T-cell (primary cell): ENCODE results near the gene KANSL1. TPM values are rescaled to one million over a fixed set of nuclear protein-coding genes. Genes with fewer than 3 reads are reported as not detected.
A peak's percentile ranks its signal among the peaks of the same experiment; 100 is the strongest.

Source experiments
- ATAC-seq, 4 experiments: fragments of 200-7000 bp in 3 of 4; fragments of 150-1000 bp in 1 of 4; cut with Tn5 transposase; replicated peaks in 1 of 4; 1 replicate in 3 of 4; 2 replicates in 1 of 4; pipeline ENCODE4 v1.10.0; 2021; ENCODE audit warnings: moderate library complexity in 3 of 4, mild to moderate bottlenecking in 2 of 4, moderate number of reproducible peaks in 1 of 4
- CTCF ChIA-PET, 2 donors: fragments of 300-600 bp; sonication (Branson Sonifier 250); formaldehyde crosslinking; loops; one replicate each; lab custom pipeline; 2022; ENCODE audit warnings: antibody characterized with exemption in 2 of 2; lab: Charles Lee
- POLR2A ChIA-PET, 2 donors: fragments of 300-600 bp; sonication (Branson Sonifier 250); formaldehyde crosslinking; loops; one replicate each; lab custom pipeline; 2022; ENCODE audit warnings: antibody characterized with exemption in 2 of 2; lab: Charles Lee
- DNase-seq, 35 experiments: peaks; one replicate each; pipeline versions ENCODE4 v3.0.0 to v3.0.0-alpha.2; 2013 to 2023
- H3K27ac ChIP-seq: one replicate; pipeline ENCODE4 v1.5.1; 2013; ENCODE audit warnings: low read length
- H3K27me3 ChIP-seq, 2 experiments: replicated peaks in 1 of 2; 1 replicate in 1 of 2; 2 replicates in 1 of 2; pipeline versions ENCODE4 v1.6.1 to v1.7.0; 2013; ENCODE audit warnings: low read length in 1 of 2, mixed read lengths in 1 of 2; ENCODE audit not compliant: control insufficient read depth in 2 of 2, insufficient read depth in 2 of 2; ENCODE audit errors: extremely low read depth in 1 of 2
- H3K36me3 ChIP-seq, 2 donors: 1 replicate in 1 of 2; 2 replicates in 1 of 2; pipeline versions ENCODE4 v1.6.1 to v1.7.0; 2013; ENCODE audit warnings: low read length in 1 of 2; ENCODE audit not compliant: control insufficient read depth in 2 of 2, insufficient read depth in 1 of 2; ENCODE audit errors: extremely low read depth in 1 of 2
- H3K4me1 ChIP-seq, 2 experiments: 1 replicate in 1 of 2; 2 replicates in 1 of 2; pipeline versions ENCODE4 v1.6.1 to v1.7.0; 2013; ENCODE audit warnings: low read length in 2 of 2, mixed read lengths in 1 of 2; ENCODE audit not compliant: insufficient read depth in 2 of 2, control insufficient read depth in 1 of 2; ENCODE audit errors: extremely low read depth in 1 of 2
- H3K4me3 ChIP-seq, 2 donors: 1 replicate in 1 of 2; 2 replicates in 1 of 2; pipeline versions ENCODE4 v1.5.1 to v1.7.0; 2013; ENCODE audit warnings: mild to moderate bottlenecking in 2 of 2, low read length in 1 of 2, moderate library complexity in 1 of 2; ENCODE audit not compliant: control insufficient read depth in 1 of 2; ENCODE audit errors: extremely low read depth in 1 of 2
- H3K9me3 ChIP-seq: 2 replicates; pipeline ENCODE4 v1.7.0; 2013
- H3K27ac Mint-ChIP-seq, 2 donors: one replicate each; pipeline ENCODE4 v1.8.0; 2020 to 2021; ENCODE audit warnings: mild to moderate bottlenecking in 2 of 2, mixed read lengths in 2 of 2
- H3K27me3 Mint-ChIP-seq, 2 donors: one replicate each; pipeline ENCODE4 v1.8.0; 2021 to 2022; ENCODE audit warnings: mixed read lengths in 2 of 2
- H3K36me3 Mint-ChIP-seq: one replicate; pipeline ENCODE4 v1.8.0; 2021; ENCODE audit warnings: mixed read lengths
- H3K4me1 Mint-ChIP-seq, 3 donors: one replicate each; pipeline ENCODE4 v1.8.0; 2020 to 2022; ENCODE audit warnings: mixed read lengths in 3 of 3, mild to moderate bottlenecking in 1 of 3
- H3K4me3 Mint-ChIP-seq, 3 donors: one replicate each; pipeline ENCODE4 v1.8.0; 2020 to 2022; ENCODE audit warnings: mild to moderate bottlenecking in 3 of 3, mixed read lengths in 3 of 3, moderate library complexity in 3 of 3
- H3K9me3 Mint-ChIP-seq, 3 donors: one replicate each; pipeline ENCODE4 v1.8.0; 2020 to 2022; ENCODE audit warnings: mixed read lengths in 3 of 3
- WGBS: methylation state at CpG from one replicate; pipeline ENCODE4 v1.1.5; 2013; ENCODE audit warnings: missing lambda C conversion rate; ENCODE audit not compliant: insufficient coverage; 5-methylcytosine and 5-hydroxymethylcytosine counted together
- total RNA-seq, 35 experiments: library from RNA in 6 of 35; stranded (reverse) in 6 of 35; fragments of 120-200 nt in 1 of 35; gene quantifications; one replicate each; pipeline versions ENCODE4 v1.2.1 to v1.2.4 and lab custom pipeline; 2013 to 2026

KANSL1 gene
- total RNA-seq, 5 donors from 2014 or later (not counting 1 experiment from before 2014, with no cell fraction given), result 113 to 301 (median 160) TPM

DNA sequence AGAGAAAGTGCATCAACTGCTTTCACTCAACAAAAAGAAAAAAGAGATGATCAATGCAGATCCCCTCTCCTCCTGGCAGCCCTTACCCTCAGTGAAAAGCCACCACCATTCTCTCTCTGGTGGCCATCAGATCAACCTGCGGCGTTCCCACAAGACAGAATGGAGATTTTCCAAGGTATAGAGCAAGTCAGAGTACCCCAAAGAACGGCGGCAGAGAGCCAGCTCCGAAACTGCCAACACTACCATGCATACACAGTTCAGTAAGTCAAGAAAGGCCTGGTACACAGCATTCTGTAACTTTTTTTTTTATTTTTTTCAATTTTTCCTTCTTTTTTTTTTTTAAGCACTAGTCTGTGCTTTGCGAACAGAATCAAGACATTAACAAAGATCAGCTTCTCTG lies 163.6 kb downstream of the KANSL1 start:
- peak overlapping the region; percentile 64 to 75 for H3K27ac Mint-ChIP-seq
- Histone ChIP-seq H3K4me1 (peaks cover 0 to 3% of the 10 kb centered on the region in 2 experiments), H3K36me3 (peaks cover 21 to 64% of the 10 kb centered on the region in 2 donors), H3K9me3 (no peaks in the 10 kb centered on the region), H3K4me3 (no peak overlapping the region), H3K27ac (no peak overlapping the region), H3K27me3 (no peaks in the 10 kb centered on the region)
- ATAC-seq (no peak), DNase-seq (no peak)
- peaks cover 53% of the 10 kb centered on the region for H3K36me3 Mint-ChIP-seq
- ChIA-PET POLR2A (interaction anchor here (0.6 to 0.7 kb wide), 3 partner anchors 14 to 981 kb away, joined by 3 to 6 read pairs (median 3); no protein-coding TSS in a partner anchor), CTCF (interaction anchor here in 1 of 2 donors (0.6 kb wide), 1 partner anchor 1250 kb away, joined by 3 read pairs; no protein-coding TSS in a partner anchor)
- H3K27me3 Mint-ChIP-seq, result no peaks in the 10 kb centered on the region
- peaks cover 10 to 32% (median 30%) of the 10 kb centered on the region in 3 donors for H3K4me1 Mint-ChIP-seq
- H3K4me3 Mint-ChIP-seq, result no peak overlapping the region
- WGBS, result 96% methylated on average over 5 of the region's 6 CpGs
- H3K9me3 Mint-ChIP-seq, result no peaks in the 10 kb centered on the region

DNA sequence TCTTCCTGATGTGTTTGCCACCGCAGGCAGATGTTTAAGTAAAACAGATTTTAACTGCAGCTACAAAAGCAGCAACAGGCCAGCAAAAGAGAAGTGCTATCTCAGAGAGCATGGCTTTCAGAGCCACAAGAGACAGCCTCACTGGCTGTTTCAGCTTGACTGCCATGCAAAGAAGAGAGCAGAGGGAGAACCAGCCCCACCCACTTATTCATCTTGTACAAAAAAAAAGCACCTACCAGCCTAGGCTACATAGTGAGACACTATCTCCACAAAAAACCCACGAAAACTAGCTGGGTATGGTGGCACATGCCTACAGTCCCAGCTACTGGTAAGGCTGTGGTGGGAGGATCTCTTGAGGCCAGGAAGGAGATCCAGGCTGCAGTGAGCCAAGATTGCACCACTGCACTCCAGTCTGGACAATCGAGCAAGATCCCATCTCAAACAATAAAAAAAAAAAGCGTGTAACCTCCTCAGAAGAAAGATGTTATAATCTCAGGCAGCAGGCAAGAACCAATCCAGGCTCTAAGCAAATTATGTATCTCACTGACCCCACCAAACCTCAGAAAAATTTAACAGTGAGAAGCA lies 164.2 kb downstream of the KANSL1 start:
- H3K27ac Mint-ChIP-seq, result peak overlapping the region; percentile 64 to 75
- H3K27me3 Mint-ChIP-seq, result no peaks in the 10 kb centered on the region
- H3K4me3 Mint-ChIP-seq, result no peak overlapping the region
- H3K9me3 Mint-ChIP-seq, result no peaks in the 10 kb centered on the region
- Histone ChIP-seq H3K4me1 (peaks cover 0 to 3% of the 10 kb centered on the region in 2 experiments), H3K27me3 (no peaks in the 10 kb centered on the region), H3K27ac (no peak overlapping the region), H3K4me3 (no peak overlapping the region), H3K36me3 (peaks cover 21 to 58% of the 10 kb centered on the region in 2 donors), H3K9me3 (no peaks in the 10 kb centered on the region)
- WGBS, result no CpG with 5 or more reads among the region's 4 CpGs
- peak in 1 of 4 experiments; percentile 43 for ATAC-seq
- ChIA-PET POLR2A (interaction anchor here (0.6 to 0.7 kb wide), 2 partner anchors 13 to 144 kb away, joined by 4 to 6 read pairs; no protein-coding TSS in a partner anchor), CTCF (no interaction called here)
- H3K4me1 Mint-ChIP-seq, result peaks cover 10 to 30% (median 29%) of the 10 kb centered on the region in 3 donors
- DNase-seq, result no peak
- peaks cover 48% of the 10 kb centered on the region for H3K36me3 Mint-ChIP-seq

DNA sequence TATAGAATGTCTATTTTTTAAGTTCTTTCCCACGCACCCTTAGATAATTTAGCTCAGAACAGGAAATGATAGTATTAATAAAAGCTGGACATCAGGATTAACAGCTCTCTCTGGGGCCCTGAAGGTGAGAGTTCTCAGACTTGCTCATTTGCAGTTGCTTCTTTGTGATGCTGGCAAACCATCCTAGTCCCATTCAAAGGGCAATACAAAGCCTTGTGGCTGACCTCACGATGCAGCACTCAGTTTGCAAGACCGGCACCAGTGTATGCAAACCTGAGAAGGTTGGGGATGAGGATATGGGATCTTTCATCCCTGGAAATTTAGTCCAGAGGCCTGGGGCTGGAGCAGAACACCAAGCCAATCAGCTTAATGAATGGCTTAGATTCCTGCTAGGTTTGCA lies 164.9 kb downstream of the KANSL1 start:
- no peaks in the 10 kb centered on the region for H3K27me3 Mint-ChIP-seq
- ChIA-PET CTCF (interaction anchor here in 1 of 2 donors (0.5 to 0.7 kb wide), 2 partner anchors 14 to 244 kb away, joined by 3 read pairs; no protein-coding TSS in a partner anchor), POLR2A (interaction anchor here in 1 of 2 donors (0.6 kb wide), 1 partner anchor 144 kb away, joined by 4 read pairs; no protein-coding TSS in a partner anchor)
- WGBS, result 100% methylated on average over 2 of the region's 3 CpGs
- no peaks in the 10 kb centered on the region for H3K9me3 Mint-ChIP-seq
- Histone ChIP-seq H3K27me3 (no peaks in the 10 kb centered on the region), H3K36me3 (peaks cover 21 to 51% of the 10 kb centered on the region in 2 donors), H3K9me3 (no peaks in the 10 kb centered on the region), H3K4me3 (no peak overlapping the region), H3K4me1 (peaks cover 0 to 3% of the 10 kb centered on the region in 2 experiments), H3K27ac (no peak overlapping the region)
- peaks cover 10 to 32% (median 29%) of the 10 kb centered on the region in 3 donors for H3K4me1 Mint-ChIP-seq
- ATAC-seq, result no peak
- H3K27ac Mint-ChIP-seq, result peak overlapping the region; percentile 15 to 52
- no peak for DNase-seq
- no peak overlapping the region for H3K4me3 Mint-ChIP-seq
- H3K36me3 Mint-ChIP-seq, result peaks cover 47% of the 10 kb centered on the region

DNA sequence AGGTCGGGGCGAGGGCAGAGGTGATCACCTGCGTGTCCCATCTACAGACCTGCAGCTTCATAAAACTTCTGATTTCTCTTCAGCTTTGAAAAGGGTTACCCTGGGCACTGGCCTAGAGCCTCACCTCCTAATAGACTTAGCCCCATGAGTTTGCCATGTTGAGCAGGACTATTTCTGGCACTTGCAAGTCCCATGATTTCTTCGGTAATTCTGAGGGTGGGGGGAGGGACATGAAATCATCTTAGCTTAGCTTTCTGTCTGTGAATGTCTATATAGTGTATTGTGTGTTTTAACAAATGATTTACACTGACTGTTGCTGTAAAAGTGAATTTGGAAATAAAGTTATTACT lies 165.3 kb downstream of the KANSL1 start:
- DNase-seq (no peak), ATAC-seq (no peak)
- Mint-ChIP-seq H3K27ac (peak overlapping the region in 1 of 2 donors; percentile 52), H3K4me1 (peaks cover 10 to 32% (median 28%) of the 10 kb centered on the region in 3 donors), H3K4me3 (no peak overlapping the region), H3K9me3 (no peaks in the 10 kb centered on the region), H3K36me3 (peaks cover 43% of the 10 kb centered on the region), H3K27me3 (no peaks in the 10 kb centered on the region)
- no peaks in the 10 kb centered on the region for H3K27me3 ChIP-seq
- CTCF ChIA-PET, result interaction anchor here in 1 of 2 donors (0.5 to 0.7 kb wide), 2 partner anchors 14 to 244 kb away, joined by 3 read pairs; no protein-coding TSS in a partner anchor
- H3K27ac ChIP-seq, result no peak overlapping the region
- H3K9me3 ChIP-seq, result no peaks in the 10 kb centered on the region
- H3K4me1 ChIP-seq, result peaks cover 0 to 3% of the 10 kb centered on the region in 2 experiments
- POLR2A ChIA-PET, result no interaction called here
- no peak overlapping the region for H3K4me3 ChIP-seq
- WGBS, result no CpG with 5 or more reads among the region's 4 CpGs
- H3K36me3 ChIP-seq, result peaks cover 21 to 49% of the 10 kb centered on the region in 2 donors

DNA sequence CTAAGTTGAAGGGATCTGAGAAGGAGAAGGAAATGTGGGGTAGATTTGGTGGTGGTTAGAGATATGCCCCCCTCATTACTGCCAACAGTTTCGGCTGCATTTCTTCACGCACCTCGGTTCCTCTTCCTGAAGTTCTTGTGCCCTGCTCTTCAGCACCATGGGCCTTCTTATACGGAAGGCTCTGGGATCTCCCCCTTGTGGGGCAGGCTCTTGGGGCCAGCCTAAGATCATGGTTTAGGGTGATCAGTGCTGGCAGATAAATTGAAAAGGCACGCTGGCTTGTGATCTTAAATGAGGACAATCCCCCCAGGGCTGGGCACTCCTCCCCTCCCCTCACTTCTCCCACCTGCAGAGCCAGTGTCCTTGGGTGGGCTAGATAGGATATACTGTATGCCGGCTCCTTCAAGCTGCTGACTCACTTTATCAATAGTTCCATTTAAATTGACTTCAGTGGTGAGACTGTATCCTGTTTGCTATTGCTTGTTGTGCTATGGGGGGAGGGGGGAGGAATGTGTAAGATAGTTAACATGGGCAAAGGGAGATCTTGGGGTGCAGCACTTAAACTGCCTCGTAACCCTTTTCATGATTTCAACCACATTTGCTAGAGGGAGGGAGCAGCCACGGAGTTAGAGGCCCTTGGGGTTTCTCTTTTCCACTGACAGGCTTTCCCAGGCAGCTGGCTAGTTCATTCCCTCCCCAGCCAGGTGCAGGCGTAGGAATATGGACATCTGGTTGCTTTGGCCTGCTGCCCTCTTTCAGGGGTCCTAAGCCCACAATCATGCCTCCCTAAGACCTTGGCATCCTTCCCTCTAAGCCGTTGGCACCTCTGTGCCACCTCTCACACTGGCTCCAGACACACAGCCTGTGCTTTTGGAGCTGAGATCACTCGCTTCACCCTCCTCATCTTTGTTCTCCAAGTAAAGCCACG lies 165.9 kb downstream of the KANSL1 start:
- CTCF ChIA-PET, result interaction anchor here in 1 of 2 donors (0.7 kb wide), 1 partner anchor 245 kb away, joined by 3 read pairs; no protein-coding TSS in a partner anchor
- POLR2A ChIA-PET, result no interaction called here
- DNase-seq, result no peak
- no peak overlapping the region for H3K27ac ChIP-seq
- peaks cover 21 to 47% of the 10 kb centered on the region in 2 donors for H3K36me3 ChIP-seq
- Mint-ChIP-seq H3K4me1 (peaks cover 10 to 33% (median 25%) of the 10 kb centered on the region in 3 donors), H3K36me3 (peaks cover 39% of the 10 kb centered on the region), H3K4me3 (no peak overlapping the region), H3K27ac (peak overlapping the region; percentile 52 to 71), H3K27me3 (no peaks in the 10 kb centered on the region), H3K9me3 (no peaks in the 10 kb centered on the region)
- ATAC-seq, result no peak
- H3K4me3 ChIP-seq, result no peak overlapping the region
- H3K9me3 ChIP-seq, result no peaks in the 10 kb centered on the region
- H3K27me3 ChIP-seq, result no peaks in the 10 kb centered on the region
- H3K4me1 ChIP-seq, result peaks cover 0 to 3% of the 10 kb centered on the region in 2 experiments
- WGBS, result 83% methylated on average over 3 of the region's 12 CpGs
